ENCODE results near the gene COL5A1. TPM values are rescaled to one million over a fixed set of nuclear protein-coding genes. Genes with fewer than 3 reads are reported as not detected.

The COL5A1 gene
- total and polyA plus RNA-seq, 11 donors: 7.6 to 91.3 (median 13.4) TPM

DNA sequence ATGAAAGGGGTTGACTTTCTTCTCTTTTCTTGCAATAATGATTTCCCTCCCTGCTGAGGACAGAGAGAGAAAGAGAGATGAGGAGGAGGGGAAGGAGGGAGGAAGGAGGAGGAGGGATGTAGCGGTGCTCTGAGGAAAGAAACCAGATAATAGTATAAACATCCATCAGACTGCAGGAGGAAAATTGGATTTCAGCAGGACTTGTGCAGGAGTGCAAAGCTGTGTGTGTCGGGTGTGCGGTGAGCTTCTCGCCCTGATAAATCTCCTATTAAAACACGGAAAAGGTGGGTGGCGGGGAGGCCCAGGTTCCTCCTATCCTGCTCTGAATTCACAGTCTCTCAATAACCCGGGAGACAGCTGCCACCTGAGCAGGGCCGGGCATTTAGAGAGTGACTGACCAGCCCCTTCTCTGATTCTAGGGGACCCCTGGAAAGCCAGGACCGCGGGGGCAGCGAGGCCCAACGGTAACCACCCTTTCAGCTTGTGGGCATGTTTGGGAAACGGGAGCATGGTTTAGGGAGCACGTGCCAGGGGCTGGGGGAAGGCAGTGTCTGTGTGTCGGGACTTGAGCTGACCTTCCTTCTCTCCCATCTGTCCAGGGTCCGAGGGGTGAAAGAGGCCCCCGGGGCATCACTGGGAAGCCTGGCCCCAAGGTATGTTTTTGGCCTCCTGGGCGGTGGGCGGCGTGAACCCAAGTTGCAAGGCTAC, 153.2 kb downstream of the COL5A1 start:
- Histone ChIP-seq H3K27me3 (no peaks in the 10 kb centered on the region), H3K4me1 (peaks cover 0 to 3% (median 0%) of the 10 kb centered on the region in 12 donors), H3K27ac (no peak overlapping the region), H3K36me3 (peaks cover 0 to 61% (median 8%) of the 10 kb centered on the region in 9 donors), H3K9me3 (no peaks in the 10 kb centered on the region), H3K4me3 (no peak overlapping the region)
- intact Hi-C loops (cut with DNase I): no loop called here
- no peak for DNase-seq
- no peak for ATAC-seq
- WGBS, 4 donors: 89 to 96% (median 92%) methylated on average over 20 of the region's 20 CpGs
- TF ChIP-seq POLR2A (IDR thresholded peaks at IDR 0.05): no peak
- TF ChIP-seq, protein P1, sequence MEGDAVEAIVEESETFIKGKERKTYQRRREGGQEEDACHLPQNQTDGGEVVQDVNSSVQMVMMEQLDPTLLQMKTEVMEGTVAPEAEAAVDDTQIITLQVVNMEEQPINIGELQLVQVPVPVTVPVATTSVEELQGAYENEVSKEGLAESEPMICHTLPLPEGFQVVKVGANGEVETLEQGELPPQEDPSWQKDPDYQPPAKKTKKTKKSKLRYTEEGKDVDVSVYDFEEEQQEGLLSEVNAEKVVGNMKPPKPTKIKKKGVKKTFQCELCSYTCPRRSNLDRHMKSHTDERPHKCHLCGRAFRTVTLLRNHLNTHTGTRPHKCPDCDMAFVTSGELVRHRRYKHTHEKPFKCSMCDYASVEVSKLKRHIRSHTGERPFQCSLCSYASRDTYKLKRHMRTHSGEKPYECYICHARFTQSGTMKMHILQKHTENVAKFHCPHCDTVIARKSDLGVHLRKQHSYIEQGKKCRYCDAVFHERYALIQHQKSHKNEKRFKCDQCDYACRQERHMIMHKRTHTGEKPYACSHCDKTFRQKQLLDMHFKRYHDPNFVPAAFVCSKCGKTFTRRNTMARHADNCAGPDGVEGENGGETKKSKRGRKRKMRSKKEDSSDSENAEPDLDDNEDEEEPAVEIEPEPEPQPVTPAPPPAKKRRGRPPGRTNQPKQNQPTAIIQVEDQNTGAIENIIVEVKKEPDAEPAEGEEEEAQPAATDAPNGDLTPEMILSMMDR (IDR thresholded peaks at IDR 0.05): no peak

DNA sequence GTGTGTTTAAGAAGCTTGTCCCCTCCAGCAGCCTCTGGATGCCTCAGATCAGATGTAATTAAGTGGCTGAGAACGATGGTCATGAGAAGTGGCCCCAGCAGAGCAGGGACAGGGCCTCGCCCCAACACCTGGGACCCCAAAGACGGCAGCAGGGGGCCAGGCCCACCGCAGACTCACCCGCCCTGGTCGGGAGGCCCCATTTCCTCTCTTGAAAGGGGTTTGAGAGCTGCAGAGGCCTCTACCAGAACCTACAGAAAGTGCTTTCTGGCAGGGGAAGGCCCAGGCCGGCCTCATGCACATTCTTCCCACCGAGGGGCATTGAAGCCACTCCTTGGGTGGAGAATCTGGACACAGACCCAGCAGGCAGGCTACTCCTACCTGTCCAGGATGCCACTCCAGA, 153.8 kb downstream of the COL5A1 start:
- Histone ChIP-seq H3K27ac (no peak overlapping the region), H3K36me3 (peaks cover 0 to 62% (median 7%) of the 10 kb centered on the region in 9 donors), H3K27me3 (no peaks in the 10 kb centered on the region), H3K9me3 (no peaks in the 10 kb centered on the region), H3K4me3 (no peak overlapping the region), H3K4me1 (peaks cover 0 to 3% (median 0%) of the 10 kb centered on the region in 12 donors)
- TF ChIP-seq, protein P1 (IDR thresholded peaks at IDR 0.05): no peak
- TF ChIP-seq POLR2A (IDR thresholded peaks at IDR 0.05): no peak
- WGBS, 4 donors: 77 to 90% (median 83%) methylated on average over 8 of the region's 8 CpGs
- intact Hi-C loops (cut with DNase I): no loop called here
- ATAC-seq: no peak
- DNase-seq: no peak

DNA sequence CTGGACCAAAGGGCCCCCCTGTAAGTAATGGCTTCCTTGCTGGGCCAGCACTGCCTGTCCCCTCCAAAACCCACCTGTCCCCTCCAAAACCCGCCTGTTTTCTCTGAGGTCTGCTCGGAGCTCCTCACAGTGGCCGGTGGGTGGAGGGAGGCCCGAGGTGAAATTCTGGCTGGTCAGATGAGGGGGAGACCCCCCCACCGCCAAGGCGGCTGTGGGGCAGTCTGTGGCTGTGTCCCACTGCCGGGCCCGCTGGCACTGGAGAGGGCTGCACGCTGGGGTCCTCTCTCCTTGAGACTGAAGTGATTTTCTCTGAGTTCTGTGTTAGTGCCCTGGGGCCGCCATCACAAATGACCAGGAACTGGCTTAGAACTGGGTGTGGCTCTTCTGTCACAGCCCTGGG, 155.3 kb downstream of the COL5A1 start:
- H3K4me1 ChIP-seq: peaks cover 0 to 8% (median 0%) of the 10 kb centered on the region in 12 donors
- H3K4me3 ChIP-seq: no peak overlapping the region
- DNase-seq (no peak), ATAC-seq (no peak)
- peaks cover 0 to 60% (median 7%) of the 10 kb centered on the region in 9 donors for H3K36me3 ChIP-seq
- H3K27me3 ChIP-seq: no peaks in the 10 kb centered on the region
- WGBS, 4 donors: 73 to 96% (median 88%) methylated on average over 10 of the region's 10 CpGs
- no peaks in the 10 kb centered on the region for H3K9me3 ChIP-seq
- no peak overlapping the region for H3K27ac ChIP-seq
- intact Hi-C loops (cut with DNase I): no loop called here
- TF ChIP-seq POLR2A (IDR thresholded peaks at IDR 0.05): no peak
- TF ChIP-seq, protein P1 (IDR thresholded peaks at IDR 0.05): no peak

DNA sequence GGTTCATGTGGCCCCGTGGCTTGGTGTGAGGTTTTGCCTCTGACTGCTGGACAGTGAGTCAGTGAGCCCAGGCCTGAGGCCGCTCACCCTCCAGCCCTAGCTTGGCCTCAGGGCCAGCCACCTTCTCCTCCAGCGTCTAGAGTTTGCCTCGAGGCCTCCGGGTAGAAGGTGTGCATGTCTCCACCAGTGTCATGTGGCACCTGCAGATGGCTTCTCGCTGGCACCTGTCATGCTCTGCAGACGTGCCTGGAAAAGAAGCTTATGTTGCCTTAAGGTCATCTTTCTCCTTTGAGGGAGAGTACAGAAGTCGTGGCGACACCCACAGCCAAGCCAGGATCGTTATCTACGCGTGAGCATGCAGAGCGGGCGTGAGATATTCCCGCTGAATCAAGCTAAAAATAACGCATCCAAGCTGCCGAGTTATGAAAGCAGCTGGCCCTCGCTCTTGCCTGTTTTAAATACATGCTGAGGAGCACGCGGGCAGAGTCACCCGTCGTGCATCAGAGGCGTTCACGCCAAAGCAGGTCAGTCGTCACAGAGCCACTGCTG, 159.3 kb downstream of the COL5A1 start:
- DNase-seq: peak in 4 of 5 donors; percentile 50 to 80 (median 66)
- Histone ChIP-seq H3K27me3 (no peaks in the 10 kb centered on the region), H3K4me3 (no peak overlapping the region), H3K27ac (peak overlapping the region in 7 of 12 donors; percentile 4 to 58 (median 37)), H3K9me3 (no peaks in the 10 kb centered on the region), H3K4me1 (peaks cover 0 to 8% (median 0%) of the 10 kb centered on the region in 12 donors), H3K36me3 (peaks cover 0 to 80% (median 10%) of the 10 kb centered on the region in 9 donors)
- intact Hi-C loops (cut with DNase I): no loop called here
- ATAC-seq: peak; percentile 74 to 88 (median 76)
- no peak for TF ChIP-seq POLR2A (IDR thresholded peaks at IDR 0.05)
- TF ChIP-seq, protein P1 (IDR thresholded peaks at IDR 0.05): no peak
- 50 to 62% (median 59%) methylated on average over 25 of the region's 25 CpGs for WGBS, 4 donors

All from heart left ventricle (tissue), 16 donors.